ENCODE results near the gene RPS6KA2. TPM values are rescaled to one million over a fixed set of nuclear protein-coding genes. Genes with fewer than 3 reads are reported as not detected.

Gene RPS6KA2
- total RNA-seq, 2 donors from 2014 or later, result 7.8 to 13.6 TPM

- peak; percentile 30 for DNase-seq
- Histone ChIP-seq H3K27me3 (no peaks in the 10 kb centered on the region), H3K4me1 (peaks cover 6% of the 10 kb centered on the region), H3K9me3 (no peaks in the 10 kb centered on the region), H3K9ac (ENCODE audit: low read depth in 2 of 2, low read length in 2 of 2) (peak overlapping the region; percentile 69 to 74), H3K4me3 (peak overlapping the region; percentile 85), H3K27ac (peak overlapping the region; percentile 42), H3K36me3 (no peaks in the 10 kb centered on the region)
- no peak for TF ChIP-seq CTCF (IDR thresholded peaks at IDR 0.05)
- intact Hi-C loops (cut with DNase I), result no loop called here
Measured at GRCh38 chr6:166626177-166627032, 646 bp downstream of the RPS6KA2 start.

GRCh38 chr6:166625356-166625755, 1.7 kb downstream of the RPS6KA2 start:
- no peaks in the 10 kb centered on the region for H3K9me3 ChIP-seq
- no peak overlapping the region for H3K9ac ChIP-seq (ENCODE audit: low read depth in 2 of 2, low read length in 2 of 2)
- no peaks in the 10 kb centered on the region for H3K27me3 ChIP-seq
- TF ChIP-seq CTCF (IDR thresholded peaks at IDR 0.05), result no peak
- H3K36me3 ChIP-seq, result no peaks in the 10 kb centered on the region
- intact Hi-C loops (cut with DNase I), result no loop called here
- DNase-seq, result no peak
- no peak overlapping the region for H3K27ac ChIP-seq
- peaks cover 6% of the 10 kb centered on the region for H3K4me1 ChIP-seq
- no peak overlapping the region for H3K4me3 ChIP-seq

GRCh38 chr6:166624275-166624674, 2.8 kb downstream of the RPS6KA2 start:
- peaks cover 6% of the 10 kb centered on the region for H3K4me1 ChIP-seq
- intact Hi-C loops (cut with DNase I), result no loop called here

GRCh38 chr6:166623318-166623717, 3.7 kb downstream of the RPS6KA2 start:
- H3K4me1 ChIP-seq, result no peaks in the 10 kb centered on the region
- no peak for TF ChIP-seq CTCF (IDR thresholded peaks at IDR 0.05)
- no peaks in the 10 kb centered on the region for H3K9me3 ChIP-seq
- H3K36me3 ChIP-seq, result no peaks in the 10 kb centered on the region
- no peak overlapping the region for H3K9ac ChIP-seq (ENCODE audit: low read depth in 2 of 2, low read length in 2 of 2)
- H3K27ac ChIP-seq, result no peak overlapping the region
- H3K27me3 ChIP-seq, result no peaks in the 10 kb centered on the region
- intact Hi-C loops (cut with DNase I), result no loop called here
- no peak for DNase-seq
- H3K4me3 ChIP-seq, result no peak overlapping the region

More at GRCh38 chr6:166624275-166624674, 2.8 kb downstream of the RPS6KA2 start:
- H3K36me3 ChIP-seq, result no peaks in the 10 kb centered on the region
- no peak for TF ChIP-seq CTCF (IDR thresholded peaks at IDR 0.05)
- no peaks in the 10 kb centered on the region for H3K27me3 ChIP-seq
- no peaks in the 10 kb centered on the region for H3K9me3 ChIP-seq
- H3K9ac ChIP-seq (ENCODE audit: low read depth in 2 of 2, low read length in 2 of 2), result no peak overlapping the region
- no peak overlapping the region for H3K27ac ChIP-seq
- H3K4me3 ChIP-seq, result no peak overlapping the region
- DNase-seq, result no peak

GRCh38 chr6:166621114-166621540, 5.9 kb downstream of the RPS6KA2 start:
- intact Hi-C loops (cut with DNase I), result no loop called here
- Histone ChIP-seq H3K9ac (ENCODE audit: low read depth in 2 of 2, low read length in 2 of 2) (no peak overlapping the region), H3K9me3 (no peaks in the 10 kb centered on the region), H3K27me3 (no peaks in the 10 kb centered on the region), H3K4me3 (no peak overlapping the region), H3K4me1 (no peaks in the 10 kb centered on the region), H3K36me3 (no peaks in the 10 kb centered on the region), H3K27ac (no peak overlapping the region)
- TF ChIP-seq CTCF (IDR thresholded peaks at IDR 0.05), result no peak
- no peak for DNase-seq

Measured in colonic mucosa (tissue), 4 donors.